GM23338 (cell line): ENCODE data around the gene PKP2. TPM values are rescaled to one million over a fixed set of nuclear protein-coding genes. Genes with fewer than 3 reads are reported as not detected.

Experiments used
- ATAC-seq: fragments of 200-7000 bp; cut with Tn5 transposase; 3 replicates; pipeline ENCODE4 v1.9.1; 2020
- DNase-seq: peaks from one replicate; pipeline ENCODE4 v3.0.0-alpha.2; 2015; ENCODE audit warnings: low spot score
- H2AFZ ChIP-seq: fragments of 200-600 bp; sonication (generic); 2 replicates; pipeline ENCODE4 v1.8.0; 2016; ENCODE audit warnings: antibody characterized with exemption, mild to moderate bottlenecking, moderate library complexity
- H3F3A ChIP-seq: fragments of 200-600 bp; sonication (generic); replicated peaks from 2 replicates; pipeline ENCODE4 v1.8.0; 2017; ENCODE audit warnings: antibody characterized with exemption, mixed run types, low read depth
- H3K27ac ChIP-seq: fragments of 200-600 bp; sonication (generic); 2 replicates; pipeline ENCODE4 v1.6.1; 2016; ENCODE audit warnings: low read depth
- H3K27me3 ChIP-seq: fragments of 200-600 bp; sonication (generic); 2 replicates; pipeline ENCODE4 v1.8.0; 2016; ENCODE audit warnings: mild to moderate bottlenecking, mixed run types, moderate library complexity; ENCODE audit not compliant: insufficient read depth
- H3K36me3 ChIP-seq: fragments of 200-600 bp; sonication (generic); 2 replicates; pipeline ENCODE4 v1.8.0; 2016; ENCODE audit warnings: mild to moderate bottlenecking; ENCODE audit not compliant: insufficient read depth
- H3K4me1 ChIP-seq: fragments of 200-600 bp; sonication (generic); 2 replicates; pipeline ENCODE4 v1.8.0; 2016; ENCODE audit warnings: mild to moderate bottlenecking, moderate library complexity; ENCODE audit not compliant: insufficient read depth
- H3K4me2 ChIP-seq: fragments of 200-600 bp; sonication (generic); 2 replicates; pipeline ENCODE4 v1.7.1; 2017; ENCODE audit warnings: mixed run types
- H3K4me3 ChIP-seq: fragments of 200-600 bp; sonication (generic); 2 replicates; pipeline ENCODE4 v1.6.1; 2016; ENCODE audit warnings: mixed run types
- H3K79me2 ChIP-seq: fragments of 200-600 bp; sonication (generic); replicated peaks from 2 replicates; pipeline ENCODE4 v1.8.0; 2017; ENCODE audit warnings: mild to moderate bottlenecking; ENCODE audit not compliant: insufficient read depth
- H3K9me2 ChIP-seq: fragments of 200-600 bp; sonication (generic); 2 replicates; pipeline ENCODE4 v1.8.0; 2017; ENCODE audit not compliant: insufficient read depth
- H4K20me1 ChIP-seq: fragments of 200-600 bp; sonication (generic); replicated peaks from 2 replicates; pipeline ENCODE4 v1.8.0; 2017; ENCODE audit warnings: mild to moderate bottlenecking; ENCODE audit not compliant: insufficient read depth
- H3K27ac Mint-ChIP-seq: 2 replicates; pipeline ENCODE4 v1.8.0; 2020; ENCODE audit warnings: inconsistent platforms, mild to moderate bottlenecking, moderate library complexity, mixed read lengths
- H3K27me3 Mint-ChIP-seq: 3 replicates; pipeline ENCODE4 v1.8.0; 2022; ENCODE audit warnings: low read depth, mild to moderate bottlenecking, moderate library complexity, mixed read lengths, inconsistent platforms; ENCODE audit not compliant: insufficient read depth, poor library complexity
- H3K36me3 Mint-ChIP-seq: 3 replicates; pipeline ENCODE4 v1.8.0; 2021; ENCODE audit warnings: low read depth, mild to moderate bottlenecking, inconsistent platforms, moderate library complexity, mixed read lengths
- H3K4me1 Mint-ChIP-seq: 3 replicates; pipeline ENCODE4 v1.8.0; 2020; ENCODE audit warnings: mild to moderate bottlenecking, inconsistent platforms, mixed read lengths
- H3K4me3 Mint-ChIP-seq: 3 replicates; pipeline ENCODE4 v1.8.0; 2021; ENCODE audit warnings: moderate library complexity, mild to moderate bottlenecking, inconsistent platforms, mixed read lengths
- H3K9me3 Mint-ChIP-seq: 3 replicates; pipeline ENCODE4 v1.8.0; 2020; ENCODE audit warnings: moderate library complexity, mild to moderate bottlenecking, inconsistent platforms, mixed read lengths
- CREB1 ChIP-seq: fragments of 250-450 bp; sonication (Bioruptor Pico); IDR thresholded peaks from 2 replicates; pipeline ENCODE4 v1.5.0; 2020; ENCODE audit warnings: low read depth, mild to moderate bottlenecking, moderate library complexity
- CTCF ChIP-seq, 2 experiments: fragments of 200-600 bp in 1 of 2; sonication (generic) in 1 of 2; conservative IDR thresholded peaks; 2 replicates each; pipeline versions ENCODE4 v1.5.1 to v1.6.1; 2016 to 2017; ENCODE audit warnings: antibody characterized with exemption in 2 of 2, low read depth in 2 of 2, mild to moderate bottlenecking in 2 of 2, moderate library complexity in 1 of 2
- ETS1 ChIP-seq: IDR thresholded peaks from 2 replicates; pipeline ENCODE4 v1.6.1; 2016; ENCODE audit warnings: antibody characterized with exemption
- EZH2 ChIP-seq: fragments of 200-600 bp; sonication (generic); IDR thresholded peaks from one replicate; pipeline ENCODE4 v1.8.0; 2017; ENCODE audit warnings: antibody characterized with exemption, mild to moderate bottlenecking, low read depth; ENCODE audit not compliant: unreplicated experiment
- EZH2phosphoT487 ChIP-seq: fragments of 200-600 bp; sonication (generic); IDR thresholded peaks from one replicate; pipeline ENCODE4 v1.8.1; 2018; ENCODE audit warnings: antibody characterized with exemption; ENCODE audit not compliant: unreplicated experiment
- JUNB ChIP-seq: IDR thresholded peaks from one replicate; pipeline ENCODE4 v1.6.1; 2016; ENCODE audit warnings: antibody characterized with exemption; ENCODE audit not compliant: unreplicated experiment
- NANOG ChIP-seq: IDR thresholded peaks from 2 replicates; pipeline ENCODE4 v1.6.1; 2016; ENCODE audit warnings: antibody characterized with exemption, borderline replicate concordance
- POLR2AphosphoS5 ChIP-seq: IDR thresholded peaks from 2 replicates; pipeline ENCODE4 v1.6.1; 2016; ENCODE audit warnings: antibody characterized with exemption, low read depth
- REST ChIP-seq: IDR thresholded peaks from one replicate; pipeline ENCODE4 v1.6.1; 2018; ENCODE audit warnings: antibody characterized with exemption; ENCODE audit not compliant: unreplicated experiment
- STAT1 ChIP-seq: IDR thresholded peaks from one replicate; pipeline ENCODE4 v1.6.1; 2016; ENCODE audit warnings: antibody characterized with exemption; ENCODE audit not compliant: unreplicated experiment
- ZNF114 ChIP-seq: fragments of 250-450 bp; sonication (Bioruptor Pico); IDR thresholded peaks from 2 replicates; pipeline ENCODE4 v1.5.0; 2020; ENCODE audit warnings: mild to moderate bottlenecking, moderate library complexity
- ZNF331 ChIP-seq: fragments of 250-450 bp; sonication (Bioruptor Pico); IDR thresholded peaks from 2 replicates; pipeline ENCODE4 v1.5.0; 2020; ENCODE audit warnings: low read depth, mild to moderate bottlenecking, moderate library complexity
- ZNF462 ChIP-seq: fragments of 250-450 bp; sonication (Bioruptor Pico); IDR thresholded peaks from 2 replicates; pipeline ENCODE4 v1.5.0; 2020; ENCODE audit warnings: mild to moderate bottlenecking, moderate library complexity
- polyA plus RNA-seq: library from polyadenylated mRNA; unstranded; fragments of >200 nt; fragmentation: Nextera tagmentation; extraction: Ambion mirVana; gene quantifications from 2 replicates; pipeline ENCODE4 v1.2.1, GENCODE V29; 2016
- total RNA-seq: library from RNA; depleted of rRNA; stranded (reverse); fragments of >200 nt; shearing (Covaris generic); gene quantifications from 2 replicates; pipeline ENCODE4 v1.2.3, GENCODE V29; 2014

PKP2 gene
- total and polyA plus RNA-seq, 2 experiments from 2014 or later = 24.6 to 47.6 TPM

- no peak overlapping the region for H3K27ac ChIP-seq
- no peak overlapping the region for H3K27ac Mint-ChIP-seq
- no peaks in the 10 kb centered on the region for H4K20me1 ChIP-seq
- no peaks in the 10 kb centered on the region for H3K9me2 ChIP-seq
- no peaks in the 10 kb centered on the region for H3F3A ChIP-seq
- H3K27me3 Mint-ChIP-seq = no peaks in the 10 kb centered on the region
- no peak overlapping the region for H2AFZ ChIP-seq
- no peaks in the 10 kb centered on the region; the same call in 2 of the 3 replicates for H3K4me1 Mint-ChIP-seq
- H3K4me3 ChIP-seq = no peak overlapping the region
- H3K9me3 Mint-ChIP-seq = peaks cover 2% of the 10 kb centered on the region; the same call in 1 of the 3 replicates
- TF ChIP-seq JUNB (no peak), ZNF331 (CRISPR knock-in tag) (no peak), EZH2 (no peak), CREB1 (no peak), CTCF (conservative IDR thresholded peaks at IDR 0.05; ENCODE audit: low read depth in 2 of 2) (no peak), POLR2AphosphoS5 (no peak), NANOG (no peak), STAT1 (no peak), ZNF462 (no peak), REST (no peak), ETS1 (no peak), ZNF114 (CRISPR knock-in tag) (no peak), EZH2phosphoT487 (no peak)
- no peak for DNase-seq
- H3K36me3 ChIP-seq = no peaks in the 10 kb centered on the region
- no peaks in the 10 kb centered on the region for H3K27me3 ChIP-seq
- no peaks in the 10 kb centered on the region for H3K4me1 ChIP-seq
- no peak overlapping the region for H3K4me3 Mint-ChIP-seq
- H3K4me2 ChIP-seq = no peak overlapping the region
- ATAC-seq = no peak
- H3K79me2 ChIP-seq = no peaks in the 10 kb centered on the region
- H3K36me3 Mint-ChIP-seq = no peaks in the 10 kb centered on the region
Observed at GRCh38 chr12:32907898-32908476, 11.4 kb upstream of the PKP2 start.
